Activated CD4-positive, alpha-beta memory T cell treated with anti-CD3 and anti-CD28 coated beads for 36 hours (primary cell): ENCODE measurements around the gene OR2AT4. TPM values are rescaled to one million over a fixed set of nuclear protein-coding genes. Genes with fewer than 3 reads are reported as not detected.
"Not testable (repeated sequence)": the region's sequence is repeated elsewhere in the genome, so short reads cannot be mapped to it uniquely, and the experiment has no call there.

ENCODE experiments used
- CTCF ChIA-PET: fragments of 350-600 bp; sonication (Branson Sonifier 250); formaldehyde crosslinking; loops from one replicate; lab custom pipeline; 2021; ENCODE audit warnings: antibody characterized with exemption, inconsistent platforms; lab: Charles Lee
- POLR2A ChIA-PET: fragments of 350-600 bp; sonication (Branson Sonifier 250); formaldehyde crosslinking; loops from one replicate; lab custom pipeline; 2021; ENCODE audit warnings: antibody characterized with exemption; lab: Charles Lee
- DNase-seq: peaks from one replicate; pipeline ENCODE4 v3.0.0-alpha.2; 2020
- H3K27ac Mint-ChIP-seq: one replicate; pipeline ENCODE4 v1.8.0; 2021; ENCODE audit warnings: mixed read lengths
- H3K27me3 Mint-ChIP-seq: one replicate; pipeline ENCODE4 v1.8.0; 2021; ENCODE audit warnings: mixed read lengths
- H3K36me3 Mint-ChIP-seq: one replicate; pipeline ENCODE4 v1.8.0; 2021; ENCODE audit warnings: mixed read lengths
- H3K4me1 Mint-ChIP-seq: one replicate; pipeline ENCODE4 v1.8.0; 2021; ENCODE audit warnings: low read depth, mixed read lengths
- H3K4me3 Mint-ChIP-seq: one replicate; pipeline ENCODE4 v1.8.0; 2021; ENCODE audit warnings: mild to moderate bottlenecking, mixed read lengths
- H3K9me3 Mint-ChIP-seq: one replicate; pipeline ENCODE4 v1.8.0; 2021; ENCODE audit warnings: mixed read lengths
- intact Hi-C: fragments of 100-400 bp; cut with micrococcal nuclease; formaldehyde crosslinking; loops from one replicate; pipeline ENCODE4 v1.15.1; 2023
- total RNA-seq, 2 experiments: library from RNA; stranded (reverse); gene quantifications; one replicate each; pipeline ENCODE4 v1.2.3, GENCODE V29; 2021

Gene OR2AT4
- total RNA-seq, 2 experiments from 2014 or later, result not detected

DNA sequence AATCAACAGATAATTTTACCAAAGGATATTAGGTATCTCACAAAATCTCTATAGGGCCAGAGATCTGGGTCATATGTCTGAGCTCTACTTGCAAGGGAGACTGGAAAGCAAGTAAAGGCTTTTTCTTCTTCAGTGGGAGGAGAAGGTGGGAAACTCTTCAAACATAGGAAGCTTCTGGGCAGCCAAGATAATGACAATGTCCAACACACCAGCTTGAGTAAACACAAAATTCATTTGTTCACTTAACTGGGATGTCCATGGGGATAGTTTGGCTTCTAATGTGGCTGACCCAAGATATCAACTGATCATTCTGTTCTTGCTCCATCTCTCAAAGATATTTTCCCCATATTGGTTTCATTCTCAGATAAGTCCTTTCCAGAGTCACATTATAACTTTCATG is 37.4 kb downstream of the OR2AT4 start:
- Mint-ChIP-seq H3K36me3 (no peaks in the 10 kb centered on the region), H3K4me3 (no peak overlapping the region), H3K27ac (no peak overlapping the region), H3K4me1 (no peaks in the 10 kb centered on the region), H3K27me3 (peaks cover 7% of the 10 kb centered on the region), H3K9me3 (no peaks in the 10 kb centered on the region)
- intact Hi-C loops, result no loop called here
- ChIA-PET POLR2A (no interaction called here), CTCF (interaction anchor here (1.0 to 1.2 kb wide), 2 partner anchors 81 to 84 kb away, joined by 3 read pairs; no protein-coding TSS in a partner anchor)
- DNase-seq, result no peak

DNA sequence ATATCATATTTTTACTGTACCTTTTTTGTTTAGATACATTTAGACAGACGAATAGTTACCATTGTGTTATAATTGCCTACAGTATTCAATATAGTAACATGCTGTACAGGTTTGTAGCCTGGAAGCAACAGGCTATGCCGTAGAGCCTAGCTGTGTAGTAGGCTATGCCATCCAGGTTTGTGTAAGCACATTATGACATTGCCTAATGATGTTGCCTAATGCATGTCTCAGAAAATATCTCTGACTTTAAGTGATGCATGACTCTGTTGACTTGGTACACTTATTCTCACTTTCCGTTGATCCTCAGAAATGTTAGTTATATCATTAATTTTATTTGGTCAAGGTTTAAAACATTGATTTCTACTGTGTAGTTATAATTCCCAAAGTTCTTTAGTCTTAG is 39.9 kb downstream of the OR2AT4 start:
- H3K4me3 Mint-ChIP-seq, result no peak overlapping the region
- intact Hi-C loops, result no loop called here
- H3K36me3 Mint-ChIP-seq, result no peaks in the 10 kb centered on the region
- DNase-seq, result no peak
- H3K9me3 Mint-ChIP-seq, result peaks cover 17% of the 10 kb centered on the region
- peaks cover 8% of the 10 kb centered on the region for H3K27me3 Mint-ChIP-seq
- ChIA-PET CTCF (interaction anchor here (0.8 to 1.2 kb wide), 2 partner anchors 24 to 35 kb away, joined by 3 to 5 read pairs; no protein-coding TSS in a partner anchor), POLR2A (no interaction called here)
- H3K4me1 Mint-ChIP-seq, result no peaks in the 10 kb centered on the region
- H3K27ac Mint-ChIP-seq, result no peak overlapping the region

DNA sequence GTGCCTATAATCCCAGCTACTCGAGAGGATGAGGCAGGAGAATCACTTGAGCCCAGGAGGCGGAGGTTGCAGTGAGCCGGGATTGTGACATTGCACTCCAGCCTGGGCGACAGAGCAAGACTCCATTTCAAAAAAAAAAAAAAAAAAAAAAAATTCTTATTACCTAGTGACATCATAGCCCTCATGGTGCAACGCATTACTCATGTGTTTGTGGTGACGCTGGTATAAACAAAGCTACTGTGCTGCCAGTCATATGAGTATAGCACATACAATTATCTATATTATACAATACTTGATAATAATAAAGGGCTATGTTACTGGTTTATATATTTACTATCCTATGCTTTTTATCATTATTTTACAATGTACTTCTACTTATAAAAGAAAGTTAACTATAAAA is 41.2 kb downstream of the OR2AT4 start:
- intact Hi-C loops, result no loop called here
- Mint-ChIP-seq H3K4me3 (no peak overlapping the region), H3K9me3 (peaks cover 17% of the 10 kb centered on the region), H3K27me3 (peaks cover 8% of the 10 kb centered on the region), H3K4me1 (no peaks in the 10 kb centered on the region), H3K27ac (no peak overlapping the region), H3K36me3 (no peaks in the 10 kb centered on the region)
- no peak for DNase-seq
- POLR2A ChIA-PET, result no interaction called here
- CTCF ChIA-PET, result interaction anchor here (0.6 to 1.2 kb wide), 2 partner anchors 23 to 185 kb away, joined by 3 to 5 read pairs; no protein-coding TSS in a partner anchor

DNA sequence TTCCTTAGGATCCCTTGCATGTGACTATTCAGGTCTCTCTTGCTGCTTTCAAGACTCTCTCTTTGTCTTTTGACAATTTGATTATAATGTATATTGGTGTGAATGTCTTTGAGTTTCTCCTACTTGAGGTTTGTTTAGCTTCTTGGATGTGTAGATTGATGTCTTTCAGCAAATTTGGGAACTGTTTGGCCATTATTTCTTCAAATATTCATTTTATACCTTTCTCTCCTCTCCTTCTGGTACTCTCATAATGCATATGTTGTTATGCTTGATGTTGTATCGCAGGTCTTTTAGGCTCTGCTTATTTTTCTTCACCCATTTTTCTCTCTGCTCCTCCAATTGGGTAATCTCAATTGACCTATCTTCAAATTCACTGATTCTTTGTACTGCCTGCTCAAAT is 44.2 kb downstream of the OR2AT4 start:
- Mint-ChIP-seq H3K27ac (no peak overlapping the region), H3K36me3 (no peaks in the 10 kb centered on the region), H3K27me3 (peaks cover 3% of the 10 kb centered on the region), H3K9me3 (peaks cover 17% of the 10 kb centered on the region), H3K4me3 (no peak overlapping the region), H3K4me1 (no peaks in the 10 kb centered on the region)
- intact Hi-C loops, result no loop called here
- no peak for DNase-seq
- POLR2A ChIA-PET, result no interaction called here
- CTCF ChIA-PET, result no interaction called here

DNA sequence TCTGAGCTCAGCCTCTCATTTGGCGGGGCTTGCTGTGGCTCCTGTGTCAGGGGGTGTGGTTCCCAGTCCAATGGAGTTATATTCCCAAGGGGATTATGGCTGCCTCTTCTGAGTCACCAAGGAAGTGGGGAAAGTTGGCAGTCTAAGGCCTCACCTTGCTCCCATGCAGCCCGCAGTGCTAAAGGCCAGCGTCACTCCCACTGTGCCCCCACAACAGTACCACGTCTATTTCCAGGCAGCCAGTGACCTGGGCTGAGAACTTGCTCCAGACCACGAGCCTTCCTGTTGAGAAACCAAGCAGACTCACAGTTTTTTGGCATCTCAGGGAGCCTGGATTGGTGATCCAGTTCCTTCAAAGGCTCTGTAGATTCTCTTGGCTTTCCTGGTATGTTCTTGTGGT is 45.6 kb downstream of the OR2AT4 start:
- POLR2A ChIA-PET, result no interaction called here
- H3K36me3 Mint-ChIP-seq, result no peaks in the 10 kb centered on the region
- CTCF ChIA-PET, result no interaction called here
- no peak overlapping the region for H3K27ac Mint-ChIP-seq
- intact Hi-C loops, result no loop called here
- H3K4me1 Mint-ChIP-seq, result no peaks in the 10 kb centered on the region
- H3K27me3 Mint-ChIP-seq, result peaks cover 3% of the 10 kb centered on the region
- peaks cover 17% of the 10 kb centered on the region for H3K9me3 Mint-ChIP-seq
- DNase-seq, result no peak
- H3K4me3 Mint-ChIP-seq, result no peak overlapping the region

DNA sequence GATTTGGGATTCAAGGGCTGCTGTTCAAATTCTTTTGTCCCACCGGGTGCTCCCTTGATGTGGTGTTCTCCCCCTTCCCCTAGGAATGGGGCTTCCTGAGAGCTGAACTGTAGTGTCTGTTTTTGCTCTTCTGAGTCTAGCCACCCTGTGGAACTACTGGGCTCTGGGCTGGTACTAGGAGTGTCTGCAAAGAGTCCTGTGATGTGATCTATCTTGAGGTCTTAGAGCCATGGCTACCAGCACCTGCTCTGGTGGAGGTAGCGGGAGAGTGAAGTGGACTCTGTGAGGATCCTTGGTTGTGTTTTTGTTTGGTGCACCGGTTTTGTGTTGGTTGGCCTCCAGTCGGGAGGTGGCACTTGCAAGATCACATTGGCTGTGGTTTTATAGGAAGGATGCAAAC is 46.2 kb downstream of the OR2AT4 start:
- DNase-seq, result no peak
- CTCF ChIA-PET, result no interaction called here
- H3K4me3 Mint-ChIP-seq, result no peak overlapping the region
- POLR2A ChIA-PET, result no interaction called here
- H3K27ac Mint-ChIP-seq, result no peak overlapping the region
- peaks cover 17% of the 10 kb centered on the region for H3K9me3 Mint-ChIP-seq
- intact Hi-C loops, result no loop called here
- H3K27me3 Mint-ChIP-seq, result peaks cover 3% of the 10 kb centered on the region
- H3K4me1 Mint-ChIP-seq, result no peaks in the 10 kb centered on the region
- no peaks in the 10 kb centered on the region for H3K36me3 Mint-ChIP-seq

DNA sequence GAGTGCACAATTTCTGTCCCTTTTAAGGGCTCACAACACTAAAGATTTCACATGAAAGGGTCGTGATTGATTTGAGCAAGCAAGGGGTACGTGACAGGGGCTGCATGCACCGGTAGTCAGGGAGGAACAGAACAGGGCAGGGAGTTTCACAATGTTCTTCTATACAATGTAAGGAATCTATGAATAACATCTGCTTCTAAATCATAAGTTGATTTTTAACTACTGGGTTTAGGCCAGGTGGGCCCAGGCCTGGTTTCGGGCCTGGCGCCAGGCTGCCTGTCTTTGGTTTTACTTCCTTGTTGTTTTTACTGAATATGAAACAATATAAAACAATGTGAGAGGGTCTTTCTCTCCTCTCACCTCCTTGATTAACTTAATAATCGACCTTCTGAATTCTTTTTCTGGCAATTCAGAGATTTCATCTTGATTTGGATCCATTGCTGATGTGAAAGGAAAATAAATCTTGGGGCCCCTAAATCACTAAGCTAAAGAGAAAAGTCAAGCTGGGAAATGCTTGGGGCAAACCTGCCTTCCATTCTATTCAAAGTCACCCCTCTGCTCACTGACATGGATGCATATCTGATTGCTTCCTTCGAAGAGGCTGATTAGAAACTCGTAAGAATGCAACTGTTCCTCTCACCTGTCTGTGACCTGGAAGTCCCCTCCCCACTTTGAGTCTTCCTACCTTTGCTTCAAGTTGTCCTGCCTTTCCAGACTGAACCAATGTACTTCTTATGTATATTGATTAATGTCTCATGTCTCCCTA is 47.0 kb downstream of the OR2AT4 start:
- intact Hi-C loops, DNase-seq, POLR2A ChIA-PET, H3K27ac Mint-ChIP-seq, H3K27me3 Mint-ChIP-seq, H3K4me1 Mint-ChIP-seq, CTCF ChIA-PET, H3K4me3 Mint-ChIP-seq, H3K36me3 Mint-ChIP-seq: not testable (repeated sequence)
- peaks cover 17% of the 10 kb centered on the region for H3K9me3 Mint-ChIP-seq

DNA sequence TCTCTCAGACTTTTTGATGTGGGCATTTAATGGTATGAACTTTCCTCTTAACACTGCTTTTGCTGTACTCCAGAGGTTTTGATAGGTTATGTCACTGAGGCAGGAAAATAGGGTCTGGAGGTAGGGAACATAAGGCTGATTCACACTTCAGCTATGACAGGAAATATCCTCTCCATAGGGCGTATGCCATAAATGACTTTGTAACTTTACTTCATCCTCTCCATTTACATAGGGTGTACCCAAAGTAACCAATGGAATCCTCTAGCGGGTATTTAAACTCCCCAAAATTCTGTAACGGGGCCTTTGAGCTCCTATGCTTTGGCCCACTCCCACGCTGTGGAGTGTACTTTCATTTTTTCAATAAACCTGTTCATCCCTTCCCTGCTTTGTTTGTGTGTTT is 49.5 kb downstream of the OR2AT4 start:
- no peaks in the 10 kb centered on the region for H3K4me1 Mint-ChIP-seq

DNA sequence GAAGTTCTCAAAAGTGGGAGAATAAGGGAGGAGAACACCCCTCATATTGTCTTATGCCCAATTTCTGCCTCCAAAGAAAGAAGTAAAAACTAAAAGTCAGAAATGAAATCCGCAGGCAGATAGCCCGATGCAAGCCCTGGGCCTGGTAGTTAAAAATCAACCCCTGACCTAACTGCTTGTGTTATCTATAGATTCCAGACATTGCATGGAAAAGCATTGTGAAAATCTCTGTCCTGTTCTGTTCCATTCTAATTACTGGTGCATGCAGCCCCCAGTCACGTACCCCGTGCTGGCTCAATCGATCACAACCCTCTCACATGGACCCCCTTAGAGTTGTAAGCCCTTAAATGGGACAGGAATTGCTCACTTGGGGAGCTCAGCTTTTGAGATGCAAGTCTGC is 50.0 kb downstream of the OR2AT4 start:
- H3K27me3 Mint-ChIP-seq, H3K4me3 Mint-ChIP-seq, DNase-seq, CTCF ChIA-PET, H3K4me1 Mint-ChIP-seq, intact Hi-C loops, POLR2A ChIA-PET, H3K36me3 Mint-ChIP-seq, H3K9me3 Mint-ChIP-seq, H3K27ac Mint-ChIP-seq: not testable (repeated sequence)

More for the DNA sequence above, 49.5 kb downstream of the OR2AT4 start:
- H3K36me3 Mint-ChIP-seq, result no peaks in the 10 kb centered on the region
- H3K27ac Mint-ChIP-seq, result no peak overlapping the region
- ChIA-PET CTCF (no interaction called here), POLR2A (no interaction called here)
- H3K4me3 Mint-ChIP-seq, result no peak overlapping the region
- DNase-seq, result no peak
- peaks cover under 1% of the 10 kb centered on the region for H3K9me3 Mint-ChIP-seq
- H3K27me3 Mint-ChIP-seq, result no peaks in the 10 kb centered on the region
- intact Hi-C loops, result no loop called here

DNA sequence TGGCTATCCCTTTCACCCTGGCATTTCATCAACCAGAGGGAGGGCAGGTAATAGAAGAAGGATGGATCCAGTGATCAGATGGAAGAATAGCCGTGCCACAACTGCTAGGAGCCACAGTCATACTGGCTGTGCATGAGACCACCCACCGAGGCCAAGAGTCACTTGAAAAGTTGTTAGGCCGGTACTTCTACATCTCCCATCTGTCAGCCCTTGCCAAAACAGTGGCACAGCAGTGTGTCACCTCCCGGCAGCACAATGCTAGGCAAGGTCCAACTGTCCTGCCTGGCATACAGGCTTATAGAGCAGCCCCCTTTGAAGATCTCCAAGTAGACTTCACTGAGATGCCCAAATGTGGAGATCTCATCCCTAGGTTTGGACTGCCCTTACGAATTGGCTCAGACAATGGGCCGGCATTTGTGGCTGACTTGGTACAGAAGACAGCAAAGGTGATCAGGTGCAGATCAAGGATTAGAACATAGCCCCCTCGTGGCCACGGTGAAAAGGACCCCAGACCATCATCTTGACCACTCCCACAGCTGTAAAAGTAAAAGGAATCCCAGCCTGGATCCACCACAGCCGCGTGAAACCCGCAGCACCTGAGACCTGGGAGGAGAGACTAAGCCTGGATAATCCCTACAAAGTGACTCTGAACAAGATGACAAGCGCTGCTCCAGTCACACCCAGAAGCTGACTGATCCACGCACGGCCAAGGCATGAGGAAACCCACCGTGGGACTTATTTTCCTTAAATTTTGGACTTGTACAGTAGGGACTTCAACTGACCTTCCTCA is 52.1 kb downstream of the OR2AT4 start:
- H3K27me3 Mint-ChIP-seq, DNase-seq, H3K4me1 Mint-ChIP-seq, intact Hi-C loops, H3K36me3 Mint-ChIP-seq, H3K4me3 Mint-ChIP-seq, H3K27ac Mint-ChIP-seq, H3K9me3 Mint-ChIP-seq, POLR2A ChIA-PET: not testable (repeated sequence)
- CTCF ChIA-PET, result interaction anchor here (1.1 kb wide), 1 partner anchor 22 kb away, joined by 5 read pairs; no protein-coding TSS in a partner anchor

DNA sequence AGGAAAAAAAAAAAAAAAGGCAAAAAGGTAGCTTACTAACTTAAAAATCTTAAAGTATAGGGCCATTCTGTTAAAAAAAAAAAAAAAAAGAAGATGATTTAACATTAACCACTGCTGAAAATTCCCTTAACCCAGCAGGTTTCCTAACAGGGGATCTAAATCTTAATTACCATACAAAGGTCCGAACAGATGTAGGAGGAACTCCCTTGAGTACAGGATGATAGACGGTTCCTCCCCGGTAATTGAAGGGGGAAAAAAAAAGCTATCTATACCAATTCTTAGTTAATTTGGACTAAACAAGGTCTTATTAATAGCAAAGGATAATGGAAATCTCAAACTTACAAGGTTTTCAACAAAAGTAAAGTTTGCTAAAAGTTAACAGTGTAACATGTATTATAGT is 54.9 kb downstream of the OR2AT4 start:
- H3K27ac Mint-ChIP-seq, intact Hi-C loops, DNase-seq, H3K36me3 Mint-ChIP-seq, H3K27me3 Mint-ChIP-seq, H3K4me1 Mint-ChIP-seq, POLR2A ChIA-PET, H3K4me3 Mint-ChIP-seq, H3K9me3 Mint-ChIP-seq: not testable (repeated sequence)
- CTCF ChIA-PET, result interaction anchor here (1.5 kb wide), 1 partner anchor 9 kb away, joined by 4 read pairs; no protein-coding TSS in a partner anchor

DNA sequence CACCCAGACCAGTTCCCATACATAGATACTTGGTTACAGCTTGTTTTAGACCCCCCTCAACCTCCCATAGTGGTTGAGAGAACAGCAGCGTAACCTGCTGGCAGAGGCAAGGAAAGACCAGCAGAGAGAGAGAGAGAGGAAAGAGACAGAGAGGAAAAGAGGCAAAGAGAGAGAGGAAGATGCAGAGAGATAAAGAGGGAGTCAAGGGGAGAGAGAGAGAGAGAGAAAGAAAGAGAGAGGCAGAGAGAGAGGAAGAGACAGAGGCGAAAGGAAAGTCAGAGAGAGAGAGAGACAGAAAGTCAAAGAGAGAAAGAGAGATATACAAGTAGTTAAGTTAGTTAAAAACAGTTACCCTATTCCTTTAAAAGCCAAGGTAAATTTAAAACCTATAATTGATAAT is 55.4 kb downstream of the OR2AT4 start:
- no peak overlapping the region for H3K27ac Mint-ChIP-seq
- CTCF ChIA-PET, result interaction anchor here (1.5 kb wide), 1 partner anchor 9 kb away, joined by 4 read pairs; no protein-coding TSS in a partner anchor
- no peaks in the 10 kb centered on the region for H3K4me1 Mint-ChIP-seq
- no peak overlapping the region for H3K4me3 Mint-ChIP-seq
- no peaks in the 10 kb centered on the region for H3K36me3 Mint-ChIP-seq
- H3K9me3 Mint-ChIP-seq, result no peaks in the 10 kb centered on the region
- no peak for DNase-seq
- peaks cover 1% of the 10 kb centered on the region for H3K27me3 Mint-ChIP-seq
- POLR2A ChIA-PET, result no interaction called here
- intact Hi-C loops, result no loop called here
